ENCODE measurements around the gene QRICH2. TPM values are rescaled to one million over a fixed set of nuclear protein-coding genes. Genes with fewer than 3 reads are reported as not detected.
A peak's percentile ranks its signal among the peaks of the same experiment; 100 is the strongest.

Gene QRICH2
- total and polyA plus RNA-seq, 2 experiments from 2014 or later = 5.0 to 6.8 TPM

DNA sequence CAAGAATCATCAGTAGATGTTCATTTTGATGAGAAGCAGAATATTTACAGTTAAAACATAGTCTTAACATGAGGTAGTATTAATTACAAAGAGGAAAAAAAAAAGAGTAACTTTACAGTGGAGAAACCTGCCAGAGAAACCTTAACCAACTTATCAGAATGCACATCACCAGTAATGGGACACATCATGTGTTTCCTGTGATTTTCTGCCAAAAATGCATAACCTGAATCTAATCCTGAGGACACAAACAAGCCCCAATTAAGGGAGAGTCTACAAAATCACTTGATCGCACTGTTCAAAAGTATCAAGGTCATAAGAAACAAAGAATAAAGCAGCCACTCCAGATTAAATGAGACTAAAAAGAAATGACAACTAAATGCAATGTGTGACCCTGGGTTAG, 18.2 kb upstream of the QRICH2 start:
- Histone ChIP-seq H3K4me3 (no peak overlapping the region), H3K27me3 (no peaks in the 10 kb centered on the region), H3K27ac (no peak overlapping the region), H3K36me3 (peaks cover 24% of the 10 kb centered on the region), H3K4me1 (ENCODE audit: low read depth) (no peaks in the 10 kb centered on the region), H3K9me3 (ENCODE audit: low read depth) (no peaks in the 10 kb centered on the region)
- no peak for DNase-seq (ENCODE audit: low read depth in 1 of 2, low spot score in 1 of 2)
- TF ChIP-seq, protein P1, sequence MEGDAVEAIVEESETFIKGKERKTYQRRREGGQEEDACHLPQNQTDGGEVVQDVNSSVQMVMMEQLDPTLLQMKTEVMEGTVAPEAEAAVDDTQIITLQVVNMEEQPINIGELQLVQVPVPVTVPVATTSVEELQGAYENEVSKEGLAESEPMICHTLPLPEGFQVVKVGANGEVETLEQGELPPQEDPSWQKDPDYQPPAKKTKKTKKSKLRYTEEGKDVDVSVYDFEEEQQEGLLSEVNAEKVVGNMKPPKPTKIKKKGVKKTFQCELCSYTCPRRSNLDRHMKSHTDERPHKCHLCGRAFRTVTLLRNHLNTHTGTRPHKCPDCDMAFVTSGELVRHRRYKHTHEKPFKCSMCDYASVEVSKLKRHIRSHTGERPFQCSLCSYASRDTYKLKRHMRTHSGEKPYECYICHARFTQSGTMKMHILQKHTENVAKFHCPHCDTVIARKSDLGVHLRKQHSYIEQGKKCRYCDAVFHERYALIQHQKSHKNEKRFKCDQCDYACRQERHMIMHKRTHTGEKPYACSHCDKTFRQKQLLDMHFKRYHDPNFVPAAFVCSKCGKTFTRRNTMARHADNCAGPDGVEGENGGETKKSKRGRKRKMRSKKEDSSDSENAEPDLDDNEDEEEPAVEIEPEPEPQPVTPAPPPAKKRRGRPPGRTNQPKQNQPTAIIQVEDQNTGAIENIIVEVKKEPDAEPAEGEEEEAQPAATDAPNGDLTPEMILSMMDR (IDR thresholded peaks at IDR 0.05; ENCODE audit: low read depth, low read length) = no peak

DNA sequence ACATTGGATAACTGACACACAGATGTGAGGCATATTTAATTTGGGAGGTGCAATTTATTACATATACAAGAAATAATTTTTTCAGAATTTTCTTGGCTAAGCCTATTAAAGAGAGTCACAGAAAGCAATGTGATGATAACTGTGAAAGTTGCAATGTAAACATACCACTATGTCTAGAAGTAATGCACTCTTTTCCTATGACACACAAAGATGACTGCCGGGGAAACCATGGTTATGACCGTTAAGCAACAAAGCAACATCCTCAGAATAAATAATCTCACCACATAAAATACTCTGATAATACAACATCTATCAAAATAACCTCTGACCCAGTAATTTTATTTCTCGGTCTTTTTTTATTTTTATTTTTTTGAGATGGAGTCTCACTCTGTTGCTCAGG, 10.5 kb upstream of the QRICH2 start:
- no peak overlapping the region for H3K4me3 ChIP-seq
- TF ChIP-seq, protein P1 (IDR thresholded peaks at IDR 0.05; ENCODE audit: low read depth, low read length) = no peak
- H3K36me3 ChIP-seq = peaks cover 22% of the 10 kb centered on the region
- H3K27ac ChIP-seq = no peak overlapping the region
- H3K27me3 ChIP-seq = no peaks in the 10 kb centered on the region
- no peak for DNase-seq (ENCODE audit: low read depth in 1 of 2, low spot score in 1 of 2)
- no peaks in the 10 kb centered on the region for H3K4me1 ChIP-seq (ENCODE audit: low read depth)
- H3K9me3 ChIP-seq (ENCODE audit: low read depth) = no peaks in the 10 kb centered on the region

DNA sequence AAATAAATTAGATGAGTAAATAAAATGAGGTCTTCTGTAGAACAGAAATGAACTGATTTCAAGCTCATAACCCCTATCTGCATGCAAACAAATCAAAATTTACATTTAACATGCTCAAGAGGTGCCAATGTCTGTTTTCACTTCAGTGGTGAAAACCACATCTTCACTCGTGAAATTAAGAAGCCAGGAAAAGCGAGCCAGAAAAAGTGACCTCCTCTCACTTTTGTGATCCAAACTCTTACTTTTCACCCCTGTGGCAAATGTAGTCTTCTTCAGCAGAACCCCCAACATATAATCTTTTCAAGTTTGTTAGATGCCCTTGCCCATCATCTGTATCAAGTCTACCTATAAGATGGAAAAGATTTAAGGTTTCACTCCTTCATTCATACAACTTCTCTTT, 9.5 kb upstream of the QRICH2 start:
- no peak for DNase-seq (ENCODE audit: low read depth in 1 of 2, low spot score in 1 of 2)
- peaks cover 25% of the 10 kb centered on the region for H3K36me3 ChIP-seq
- TF ChIP-seq, protein P1 (IDR thresholded peaks at IDR 0.05; ENCODE audit: low read depth, low read length) = no peak
- H3K27me3 ChIP-seq = no peaks in the 10 kb centered on the region
- H3K9me3 ChIP-seq (ENCODE audit: low read depth) = no peaks in the 10 kb centered on the region
- H3K4me3 ChIP-seq = no peak overlapping the region
- H3K27ac ChIP-seq = no peak overlapping the region
- H3K4me1 ChIP-seq (ENCODE audit: low read depth) = no peaks in the 10 kb centered on the region

DNA sequence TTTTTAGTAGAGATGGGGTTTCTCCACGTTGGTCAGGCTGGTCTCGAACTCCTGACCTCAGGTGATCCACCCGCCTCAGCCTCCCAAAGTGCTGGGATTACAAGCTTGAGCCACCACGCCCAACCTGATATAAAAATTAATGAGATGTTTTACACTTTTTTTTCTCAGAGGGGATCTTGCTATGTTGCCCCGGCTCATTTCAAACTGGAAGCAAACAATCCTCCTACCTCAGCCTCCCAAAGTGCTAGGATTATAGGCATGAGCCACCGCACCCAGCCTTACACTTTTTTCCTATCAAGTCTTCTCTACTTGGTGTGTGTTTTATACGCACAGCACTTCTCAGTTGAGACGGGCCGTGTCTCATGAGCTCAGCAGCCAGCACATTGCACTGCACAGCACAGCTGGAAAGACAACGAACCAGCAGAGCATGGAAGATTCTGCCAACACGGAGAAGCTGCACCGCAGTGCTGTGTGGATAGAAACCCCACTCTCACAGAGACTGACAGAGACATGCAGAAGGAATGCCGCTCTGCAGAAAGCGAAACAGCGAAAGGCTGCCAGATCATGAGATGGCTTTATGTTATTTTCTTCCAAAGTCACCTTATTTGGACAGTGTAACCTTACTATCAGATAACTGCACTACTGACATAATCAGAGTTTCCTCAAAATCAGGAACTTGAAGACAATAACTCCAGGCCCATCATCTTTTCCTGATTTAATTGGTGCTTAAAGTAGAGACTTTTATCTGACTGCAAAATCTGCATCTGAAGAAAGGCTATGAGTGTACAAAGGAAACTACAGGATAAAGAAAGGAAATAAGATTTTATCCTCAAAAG, 6.5 kb upstream of the QRICH2 start:
- peaks cover 29% of the 10 kb centered on the region for H3K36me3 ChIP-seq
- DNase-seq (ENCODE audit: low read depth in 1 of 2, low spot score in 1 of 2) = peak in 1 of 2 donors; percentile 29

DNA sequence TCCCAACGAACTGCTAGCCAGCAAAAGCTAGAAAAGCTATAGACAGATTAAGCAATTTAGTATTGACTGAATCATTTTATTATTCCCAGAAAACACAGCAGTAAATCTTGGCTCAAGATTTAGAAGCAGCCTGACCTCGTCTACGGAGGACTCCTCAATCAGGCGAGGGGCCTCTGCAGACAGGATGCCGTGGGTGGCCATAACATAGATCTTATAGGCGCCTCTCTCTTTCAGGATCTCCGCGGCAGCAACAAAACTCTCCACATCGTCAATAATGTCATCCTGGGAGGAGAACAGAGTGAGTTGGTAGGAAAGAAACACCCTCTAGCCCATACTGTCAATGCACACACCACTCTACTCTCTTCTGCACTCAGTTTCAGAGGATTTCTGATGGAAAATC, 4.7 kb upstream of the QRICH2 start:
- no peaks in the 10 kb centered on the region for H3K9me3 ChIP-seq (ENCODE audit: low read depth)
- H3K27me3 ChIP-seq = no peaks in the 10 kb centered on the region
- H3K36me3 ChIP-seq = peaks cover 25% of the 10 kb centered on the region
- no peak overlapping the region for H3K4me3 ChIP-seq
- TF ChIP-seq, protein P1 (IDR thresholded peaks at IDR 0.05; ENCODE audit: low read depth, low read length) = no peak
- no peak overlapping the region for H3K27ac ChIP-seq
- H3K4me1 ChIP-seq (ENCODE audit: low read depth) = no peaks in the 10 kb centered on the region
- DNase-seq (ENCODE audit: low read depth in 1 of 2, low spot score in 1 of 2) = no peak

More for the DNA sequence above, 6.5 kb upstream of the QRICH2 start:
- Histone ChIP-seq H3K4me1 (ENCODE audit: low read depth) (no peaks in the 10 kb centered on the region), H3K27ac (no peak overlapping the region), H3K27me3 (no peaks in the 10 kb centered on the region), H3K4me3 (no peak overlapping the region), H3K9me3 (ENCODE audit: low read depth) (no peaks in the 10 kb centered on the region)
- TF ChIP-seq, protein P1 (IDR thresholded peaks at IDR 0.05; ENCODE audit: low read depth, low read length) = no peak
